ENCODE data around the gene KLHL11.
A peak's percentile ranks its signal among the peaks of the same experiment; 100 is the strongest.

Gene KLHL11

DNA sequence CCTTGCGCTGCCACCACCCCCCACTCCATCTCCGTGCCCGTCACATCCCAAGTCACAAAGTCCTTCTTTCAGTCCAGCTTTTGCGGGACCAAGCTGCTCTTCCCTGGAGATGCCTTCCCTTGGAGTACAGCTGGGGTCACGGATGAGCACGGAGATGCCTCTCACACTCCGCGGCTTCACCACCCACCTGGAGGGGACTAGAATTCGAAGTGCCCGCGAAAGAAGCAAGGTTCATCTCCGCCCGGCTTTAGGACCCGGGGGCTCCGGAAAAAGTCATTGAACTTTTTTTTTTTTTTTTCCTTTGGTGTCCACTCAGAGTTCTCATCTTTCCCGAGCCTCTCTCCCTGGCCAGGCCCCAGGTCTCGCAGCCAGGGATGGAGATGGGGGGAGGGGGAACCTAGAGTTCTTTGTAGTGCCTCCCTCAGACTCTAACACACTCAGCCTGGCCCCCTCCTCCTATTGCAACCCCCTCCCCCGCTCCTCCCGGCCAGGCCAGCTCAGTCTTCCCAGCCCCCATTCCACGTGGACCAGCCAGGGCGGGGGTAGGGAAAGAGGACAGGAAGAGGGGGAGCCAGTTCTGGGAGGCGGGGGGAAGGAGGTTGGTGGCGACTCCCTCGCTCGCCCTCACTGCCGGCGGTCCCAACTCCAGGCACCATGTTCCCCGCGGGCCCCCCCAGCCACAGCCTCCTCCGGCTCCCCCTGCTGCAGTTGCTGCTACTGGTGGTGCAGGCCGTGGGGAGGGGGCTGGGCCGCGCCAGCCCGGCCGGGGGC is 52.7 kb downstream of the KLHL11 start, which contains the start of gene FKBP10:
TSS of gene FKBP10 (plus strand) at position 624 of the 771 bp plus-strand sequence. CDS start at position 655, 31 bp downstream.
- TF ChIP-seq CTBP1 (IDR thresholded peaks at IDR 0.05; ENCODE audit: borderline replicate concordance) (peak; percentile 76), HDGF (IDR thresholded peaks at IDR 0.05; ENCODE audit: borderline replicate concordance) (no peak), TARDBP (IDR thresholded peaks at IDR 0.05) (no peak), ELF4 (IDR thresholded peaks at IDR 0.05) (no peak), L3MBTL2 (conservative IDR thresholded peaks at IDR 0.05) (peak; percentile 58), SUZ12 (IDR thresholded peaks at IDR 0.05) (no peak), ZNF384 (IDR thresholded peaks at IDR 0.05) (peak; percentile 100), SP1 (IDR thresholded peaks at IDR 0.05) (no peak), NFRKB (IDR thresholded peaks at IDR 0.05) (no peak), FOXK2 (IDR thresholded peaks at IDR 0.05) (no peak), FOXA1 (IDR thresholded peaks at IDR 0.05) (no peak), ARNT (IDR thresholded peaks at IDR 0.05) (no peak), FOXM1 (IDR thresholded peaks at IDR 0.05; ENCODE audit: borderline replicate concordance) (peak; percentile 72; the same call in 1 of the 2 replicates), LEF1 (IDR thresholded peaks at IDR 0.05; ENCODE audit: borderline replicate concordance) (no peak), BHLHE40 (IDR thresholded peaks at IDR 0.05; ENCODE audit: borderline replicate concordance) (no peak)
- TF ChIP-seq, protein P1, sequence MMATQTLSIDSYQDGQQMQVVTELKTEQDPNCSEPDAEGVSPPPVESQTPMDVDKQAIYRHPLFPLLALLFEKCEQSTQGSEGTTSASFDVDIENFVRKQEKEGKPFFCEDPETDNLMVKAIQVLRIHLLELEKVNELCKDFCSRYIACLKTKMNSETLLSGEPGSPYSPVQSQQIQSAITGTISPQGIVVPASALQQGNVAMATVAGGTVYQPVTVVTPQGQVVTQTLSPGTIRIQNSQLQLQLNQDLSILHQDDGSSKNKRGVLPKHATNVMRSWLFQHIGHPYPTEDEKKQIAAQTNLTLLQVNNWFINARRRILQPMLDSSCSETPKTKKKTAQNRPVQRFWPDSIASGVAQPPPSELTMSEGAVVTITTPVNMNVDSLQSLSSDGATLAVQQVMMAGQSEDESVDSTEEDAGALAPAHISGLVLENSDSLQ (IDR thresholded peaks at IDR 0.05) = no peak
- DNase-seq (ENCODE audit: extremely low spot score) = peak; percentile 86
- ChIA-PET POLR2A (interaction anchor here (0.6 to 4.6 kb wide), 29 partner anchors 10 to 205 kb away, joined by 3 to 40 read pairs (median 6); partner anchors contain the start of genes ACLY, DNAJC7, EIF1 and JUP), CTCF (interaction anchor here (0.7 to 1.9 kb wide), 6 partner anchors 11 to 147 kb away, joined by 3 to 9 read pairs (median 4); partner anchors contain the start of gene HAP1)

DNA sequence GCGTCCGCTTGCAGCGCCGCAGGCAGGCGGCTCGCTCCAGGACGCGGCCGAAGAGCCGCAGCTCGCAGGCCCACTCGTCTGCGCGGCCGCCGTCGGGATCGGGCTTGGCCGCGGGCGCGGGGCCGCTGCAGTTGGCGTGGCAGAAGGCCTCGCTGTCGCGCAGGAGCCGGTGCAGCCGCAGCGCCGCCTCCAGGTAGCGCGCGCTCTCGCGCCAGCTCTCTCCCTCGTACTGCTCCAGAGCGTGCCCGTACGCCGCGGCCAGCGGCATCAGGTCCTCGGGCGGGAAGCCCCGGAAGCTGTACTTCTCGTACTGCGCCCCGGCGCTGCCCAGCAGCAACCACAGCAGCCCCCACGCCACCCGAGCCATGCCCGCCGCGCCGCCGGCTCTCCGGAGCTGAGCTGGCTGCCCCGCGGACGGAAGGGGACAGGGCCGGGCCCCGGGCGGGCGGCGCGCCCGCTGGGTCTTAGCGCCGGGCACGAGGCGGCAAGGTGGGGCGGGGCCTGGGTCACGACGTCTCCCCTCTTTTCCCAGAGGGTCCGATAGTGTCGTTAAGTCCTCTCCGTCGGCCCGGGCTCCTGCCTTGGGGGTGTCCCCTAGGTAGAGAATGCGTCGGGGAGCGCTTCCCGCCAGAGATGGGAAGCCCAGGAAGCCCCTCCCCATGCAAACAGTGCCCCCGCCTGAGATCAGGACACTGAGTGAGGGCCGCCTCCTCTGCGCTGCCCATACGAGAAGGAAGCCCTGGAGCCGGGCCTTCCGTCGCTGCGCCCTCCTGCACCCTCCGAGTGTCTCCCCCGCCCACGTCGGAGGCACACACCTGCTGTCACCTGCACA is 53.5 kb downstream of the KLHL11 start, which contains the start of gene P3H4:
TSS of gene P3H4 (minus strand) at position 401 of the 832 bp plus-strand sequence. CDS start at position 367, 34 bp downstream.
- ChIA-PET CTCF (interaction anchor here (0.6 to 1.9 kb wide), 15 partner anchors 10 to 148 kb away, joined by 3 to 15 read pairs (median 3); partner anchors contain the start of gene HAP1), POLR2A (interaction anchor here (0.6 to 4.6 kb wide), 43 partner anchors 7 to 206 kb away, joined by 3 to 40 read pairs (median 5); partner anchors contain the start of genes ACLY, DNAJC7, EIF1 and JUP)
- peak; percentile 84 for DNase-seq (ENCODE audit: extremely low spot score)
- TF ChIP-seq FOXM1 (IDR thresholded peaks at IDR 0.05; ENCODE audit: borderline replicate concordance) = peak; percentile 93
- no peak for TF ChIP-seq TARDBP (IDR thresholded peaks at IDR 0.05)
- peak; percentile 91 for TF ChIP-seq L3MBTL2 (conservative IDR thresholded peaks at IDR 0.05)
- TF ChIP-seq LEF1 (IDR thresholded peaks at IDR 0.05; ENCODE audit: borderline replicate concordance) = peak; percentile 85
- TF ChIP-seq ARNT (IDR thresholded peaks at IDR 0.05) = 0 out of 2 replicates have a peak, but pooled peaks have one; percentile 5

DNA sequence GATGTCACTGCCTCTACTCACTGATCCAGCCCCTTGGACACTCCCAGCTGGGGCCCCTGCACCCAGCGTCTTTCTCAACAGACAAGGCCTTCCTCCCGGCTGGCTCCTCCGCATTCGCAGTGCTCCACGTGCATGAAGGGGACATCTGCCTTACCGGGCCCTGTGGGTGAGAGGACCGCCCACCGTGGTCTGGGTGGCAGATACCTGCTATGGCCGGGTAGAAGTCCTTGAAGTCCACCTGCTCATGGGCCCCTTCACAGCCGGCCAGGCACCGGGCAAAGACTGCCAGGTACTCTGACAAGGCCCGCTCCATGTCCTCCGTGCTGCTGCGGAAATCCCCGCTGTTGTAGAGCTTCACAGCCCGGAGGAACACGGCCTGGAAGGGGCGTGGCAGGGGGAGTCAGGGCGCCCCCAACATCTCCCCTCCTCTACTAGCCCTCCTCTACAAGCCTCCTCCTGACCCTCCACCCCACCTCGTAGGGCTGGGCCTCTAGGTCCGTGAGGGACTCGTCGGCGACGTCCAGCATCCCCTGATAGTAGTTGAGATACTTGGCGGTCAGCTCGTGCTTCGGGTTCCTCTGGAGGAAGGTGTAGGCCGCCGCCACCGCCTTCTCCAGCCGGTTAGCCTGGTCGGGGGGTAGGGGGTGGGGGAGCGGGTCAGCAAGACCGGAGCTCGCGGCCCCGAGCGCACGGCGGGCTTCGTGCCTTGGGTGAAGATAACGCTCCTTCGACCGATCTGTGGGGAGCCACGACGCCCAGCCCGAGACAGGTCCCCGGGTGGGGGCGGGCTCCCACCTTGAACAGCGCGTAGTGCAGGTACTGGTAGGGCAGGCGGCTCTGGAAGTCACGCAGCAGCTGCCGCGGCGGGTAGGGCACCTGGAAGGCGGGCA is 54.3 kb downstream of the KLHL11 start:
- TF ChIP-seq ARNT (IDR thresholded peaks at IDR 0.05) (no peak), L3MBTL2 (conservative IDR thresholded peaks at IDR 0.05) (peak; percentile 67)
- DNase-seq (ENCODE audit: extremely low spot score) = no peak
- ChIA-PET CTCF (interaction anchor here (0.6 to 1.9 kb wide), 13 partner anchors 10 to 146 kb away, joined by 3 to 15 read pairs (median 3); no protein-coding TSS in a partner anchor), POLR2A (interaction anchor here (0.6 to 4.6 kb wide), 26 partner anchors 8 to 205 kb away, joined by 3 to 40 read pairs (median 5); partner anchors contain the start of genes EIF1, JUP, KLHL10 and KLHL11)

DNA sequence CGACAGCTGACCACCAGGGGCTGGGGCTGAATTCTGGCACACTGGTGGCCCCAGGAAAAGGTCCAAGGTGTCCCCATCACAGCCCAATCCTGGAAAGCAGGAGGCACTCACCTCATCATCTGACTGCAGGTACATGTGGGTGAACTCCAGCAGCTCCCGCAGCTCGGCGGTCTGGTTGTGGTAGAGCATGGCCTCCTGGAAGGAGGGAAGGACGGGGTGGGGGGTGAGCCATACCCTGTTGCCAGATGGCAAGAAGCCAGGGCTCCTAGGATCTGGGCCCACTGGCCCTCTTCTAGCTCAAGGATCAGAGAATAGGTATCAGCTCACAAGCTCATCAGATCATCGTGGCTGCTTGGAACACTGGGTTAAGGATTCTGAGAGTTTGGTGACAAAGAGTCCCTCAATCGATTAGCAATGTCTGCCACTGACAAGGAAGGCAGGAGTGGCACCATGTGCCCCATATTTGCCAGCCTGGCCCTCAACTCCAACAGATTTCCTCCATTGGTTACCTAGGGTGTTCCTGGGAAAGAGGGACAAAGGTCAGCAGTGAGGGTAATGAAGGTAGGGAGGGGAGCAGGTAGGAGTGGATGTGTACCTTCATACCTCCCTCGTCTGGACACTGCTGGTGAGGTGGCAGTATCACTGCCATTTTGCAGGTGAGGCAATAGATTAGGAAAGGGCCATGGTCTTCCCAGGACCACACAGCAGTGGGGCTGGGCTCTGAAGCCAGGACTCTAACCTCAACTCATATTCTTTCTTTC is 58.4 kb downstream of the KLHL11 start:
- TF ChIP-seq SUZ12 (IDR thresholded peaks at IDR 0.05) = no peak
- no peak for TF ChIP-seq LEF1 (IDR thresholded peaks at IDR 0.05; ENCODE audit: borderline replicate concordance)
- no peak for TF ChIP-seq ARNT (IDR thresholded peaks at IDR 0.05)
- TF ChIP-seq FOXK2 (IDR thresholded peaks at IDR 0.05) = no peak
- TF ChIP-seq, protein P1 (IDR thresholded peaks at IDR 0.05) = no peak
- no peak for TF ChIP-seq FOXA1 (IDR thresholded peaks at IDR 0.05)
- no peak for TF ChIP-seq NFRKB (IDR thresholded peaks at IDR 0.05)
- no peak for TF ChIP-seq L3MBTL2 (conservative IDR thresholded peaks at IDR 0.05)
- no peak for TF ChIP-seq ELF4 (IDR thresholded peaks at IDR 0.05)
- TF ChIP-seq ZNF384 (IDR thresholded peaks at IDR 0.05) = no peak
- no peak for TF ChIP-seq FOXM1 (IDR thresholded peaks at IDR 0.05; ENCODE audit: borderline replicate concordance)
- TF ChIP-seq BHLHE40 (IDR thresholded peaks at IDR 0.05; ENCODE audit: borderline replicate concordance) = no peak
- TF ChIP-seq HDGF (IDR thresholded peaks at IDR 0.05; ENCODE audit: borderline replicate concordance) = no peak
- TF ChIP-seq SP1 (IDR thresholded peaks at IDR 0.05) = no peak
- no peak for TF ChIP-seq CTBP1 (IDR thresholded peaks at IDR 0.05; ENCODE audit: borderline replicate concordance)
- no peak for TF ChIP-seq TARDBP (IDR thresholded peaks at IDR 0.05)
- CTCF ChIA-PET = interaction anchor here (1.2 to 1.3 kb wide), 2 partner anchors 69 to 82 kb away, joined by 3 to 4 read pairs; no protein-coding TSS in a partner anchor

More for the DNA sequence above, 58.4 kb downstream of the KLHL11 start:
- no peak for DNase-seq (ENCODE audit: extremely low spot score)
- POLR2A ChIA-PET = interaction anchor here (0.9 to 3.0 kb wide), 4 partner anchors 21 to 117 kb away, joined by 3 to 11 read pairs (median 4); partner anchors contain the start of gene JUP

Data from HEK293T (cell line).